ENCODE results near the gene U2AF1L4. TPM values are rescaled to one million over a fixed set of nuclear protein-coding genes. Genes with fewer than 3 reads are reported as not detected.

The U2AF1L4 gene
- total and polyA plus RNA-seq, 7 donors, result 12.7 to 53.5 (median 18.2) TPM

GRCh38 chr19:35777086-35777841 lies 32.0 kb upstream of the U2AF1L4 start:
- Histone ChIP-seq H3K27ac (no peak overlapping the region), H3K9me3 (no peaks in the 10 kb centered on the region), H3K4me3 (no peak overlapping the region), H3K27me3 (no peaks in the 10 kb centered on the region), H3K4me1 (peaks cover 0 to 19% (median 14%) of the 10 kb centered on the region in 4 donors), H3K36me3 (peaks cover 11 to 39% (median 16%) of the 10 kb centered on the region in 4 donors)
- TF ChIP-seq POLR2AphosphoS5 (IDR thresholded peaks at IDR 0.05), result no peak
- TF ChIP-seq CTCF (IDR thresholded peaks at IDR 0.05), result no peak
- no peak for TF ChIP-seq EP300 (IDR thresholded peaks at IDR 0.05)
- TF ChIP-seq POLR2A (IDR thresholded peaks at IDR 0.05), result no peak
- WGBS, 2 donors, result 77 to 89% methylated on average over 19 of the region's 19 CpGs
- no peak for DNase-seq
- intact Hi-C loops (cut with DNase I), result loop anchor here (5.0 kb wide), 2 partner anchors 120 to 155 kb away; no protein-coding TSS in a partner anchor

- Histone ChIP-seq H3K36me3 (peaks cover 11 to 29% (median 13%) of the 10 kb centered on the region in 4 donors), H3K4me3 (peak overlapping the region; percentile 76 to 97 (median 81)), H3K27me3 (no peaks in the 10 kb centered on the region), H3K4me1 (peaks cover 0 to 19% (median 14%) of the 10 kb centered on the region in 4 donors), H3K27ac (peak overlapping the region in 3 of 4 donors; percentile 63 to 74 (median 69)), H3K9me3 (no peaks in the 10 kb centered on the region)
- 65 to 66% methylated on average over 13 of the region's 13 CpGs for WGBS, 2 donors
- intact Hi-C loops (cut with DNase I), result loop anchor here (5.0 kb wide), 2 partner anchors 121 to 156 kb away; no protein-coding TSS in a partner anchor
- no peak for DNase-seq
- TF ChIP-seq POLR2A (IDR thresholded peaks at IDR 0.05), result no peak
- no peak for TF ChIP-seq EP300 (IDR thresholded peaks at IDR 0.05)
- no peak for TF ChIP-seq POLR2AphosphoS5 (IDR thresholded peaks at IDR 0.05)
- no peak for TF ChIP-seq CTCF (IDR thresholded peaks at IDR 0.05)
Measured at GRCh38 chr19:35776102-35776788, 31.0 kb upstream of the U2AF1L4 start.

- TF ChIP-seq CTCF (IDR thresholded peaks at IDR 0.05), result no peak
- TF ChIP-seq POLR2AphosphoS5 (IDR thresholded peaks at IDR 0.05), result peak in 2 of 4 donors; percentile 33 to 43
- no peak for TF ChIP-seq EP300 (IDR thresholded peaks at IDR 0.05)
- Histone ChIP-seq H3K4me1 (peaks cover 0 to 19% (median 14%) of the 10 kb centered on the region in 4 donors), H3K4me3 (peak within 1 kb of the TSS; percentile 76 to 97 (median 81)), H3K27ac (peak within 1 kb of the TSS in 3 of 4 donors; percentile 63 to 74 (median 69)), H3K36me3 (peaks cover 4 to 21% (median 6%) of the 10 kb centered on the region in 4 donors), H3K27me3 (no peaks in the 10 kb centered on the region), H3K9me3 (no peaks in the 10 kb centered on the region)
- WGBS, 2 donors, result 0 to 1% methylated on average over 82 of the region's 82 CpGs
- intact Hi-C loops (cut with DNase I), result loop anchor here (5.0 kb wide), 2 partner anchors 122 to 157 kb away; no protein-coding TSS in a partner anchor
- DNase-seq, result peak; percentile 99
Measured at GRCh38 chr19:35775298-35776101, 30.3 kb upstream of the U2AF1L4 start, which contains the start of gene ARHGAP33. ARHGAP33 (plus strand) TSS chr19:35775564; CDS start chr19:35775659, 95 bp downstream.

- Histone ChIP-seq H3K27me3 (no peaks in the 10 kb centered on the region), H3K4me3 (peak overlapping the region in 3 of 4 donors; percentile 76 to 97 (median 78)), H3K9me3 (no peaks in the 10 kb centered on the region), H3K27ac (no peak overlapping the region), H3K36me3 (peaks cover 0 to 16% (median 3%) of the 10 kb centered on the region in 4 donors), H3K4me1 (peaks cover 0 to 19% (median 14%) of the 10 kb centered on the region in 4 donors)
- DNase-seq, result no peak
- no peak for TF ChIP-seq CTCF (IDR thresholded peaks at IDR 0.05)
- no peak for TF ChIP-seq POLR2AphosphoS5 (IDR thresholded peaks at IDR 0.05)
- no peak for TF ChIP-seq EP300 (IDR thresholded peaks at IDR 0.05)
- no peak for TF ChIP-seq POLR2A (IDR thresholded peaks at IDR 0.05)
- intact Hi-C loops (cut with DNase I), result loop anchor here (5.0 kb wide), 2 partner anchors 122 to 157 kb away; no protein-coding TSS in a partner anchor
- WGBS, 2 donors, result 8 to 37% methylated on average over 9 of the region's 9 CpGs
Measured at GRCh38 chr19:35775046-35775297, 29.8 kb upstream of the U2AF1L4 start.

Measured in sigmoid colon (tissue), 7 donors.